Heart right ventricle (tissue), 16 donors: ENCODE measurements around the gene CNDP1. TPM values are rescaled to one million over a fixed set of nuclear protein-coding genes. Genes with fewer than 3 reads are reported as not detected.
"Not testable (repeated sequence)": the region's sequence is repeated elsewhere in the genome, so short reads cannot be mapped to it uniquely, and the experiment has no call there.

Source experiments
- ATAC-seq, 8 donors: fragments of 200-7000 bp; cut with Tn5 transposase; one replicate each; pipeline ENCODE4 v1.9.1; 2020; ENCODE audit warnings: mild to moderate bottlenecking in 8 of 8, moderate library complexity in 8 of 8, moderate number of reproducible peaks in 1 of 8
- DNase-seq, 2 donors: peaks; one replicate each; pipeline ENCODE4 v3.0.0-alpha.2; 2020
- H3K27ac ChIP-seq, 10 donors: fragments of 200-600 bp; sonication (generic) in 2 of 10; one replicate each; pipeline versions ENCODE4 v1.5.0 to v1.8.0; 2020 to 2022; ENCODE audit warnings: mild to moderate bottlenecking in 3 of 10
- H3K27me3 ChIP-seq, 7 donors: fragments of 200-600 bp; one replicate each; pipeline ENCODE4 v1.8.0; 2021 to 2022; ENCODE audit warnings: mild to moderate bottlenecking in 2 of 7
- H3K36me3 ChIP-seq, 9 donors: fragments of 200-600 bp; sonication (generic) in 1 of 9; one replicate each; pipeline versions ENCODE4 v1.5.0 to v1.8.0; 2020 to 2022; ENCODE audit warnings: mild to moderate bottlenecking in 2 of 9
- H3K4me1 ChIP-seq, 9 donors: fragments of 200-600 bp; sonication (generic) in 1 of 9; one replicate each; pipeline versions ENCODE4 v1.5.0 to v1.8.0; 2020 to 2022; ENCODE audit warnings: mild to moderate bottlenecking in 4 of 9
- H3K4me3 ChIP-seq, 10 donors: fragments of 200-600 bp; sonication (generic) in 2 of 10; one replicate each; pipeline versions ENCODE4 v1.5.0 to v1.8.0; 2020 to 2022; ENCODE audit warnings: mild to moderate bottlenecking in 7 of 10, moderate library complexity in 2 of 10
- H3K9me3 ChIP-seq, 11 donors: fragments of 200-600 bp in 10 of 11; sonication (generic) in 2 of 11; one replicate each; pipeline versions ENCODE4 v1.5.0 to v1.8.0; 2013 to 2022; ENCODE audit warnings: mild to moderate bottlenecking in 2 of 11, control low read depth in 1 of 11, moderate library complexity in 1 of 11
- WGBS, 2 donors: extraction: QIAGEN DNeasy Blood & Tissue Kit; methylation state at CpG; one replicate each; pipeline ENCODE4 v1.1.7; 2013; ENCODE audit warnings: inconsistent platforms in 1 of 2; 5-methylcytosine and 5-hydroxymethylcytosine counted together
- intact Hi-C, 10 donors: fragments of 100-400 bp; cut with DNase I; formaldehyde crosslinking; loops; one replicate each; pipeline versions ENCODE4 v1.11.1 to v1.14.2; 2022
- polyA plus RNA-seq, 2 donors: library from polyadenylated mRNA; stranded (reverse); fragments of 200-250 nt; gene quantifications; one replicate each; pipeline ENCODE4 v1.2.3, GENCODE V29; 2013
- total RNA-seq, 10 donors: library from RNA; stranded (reverse); fragmentation: NEBNext Ultra II Directional in 3 of 10; extraction: Animal tissue kit (Norgen Biotek cat#: 25700) in 3 of 10; gene quantifications; one replicate each; pipeline versions ENCODE4 v1.2.1 to v1.2.4, GENCODE V29; 2021 to 2023
- TF ChIP-seq, protein P1 (sequence below), 9 donors: fragments of 200-600 bp; sonication (generic) in 2 of 9; IDR thresholded peaks; one replicate each; pipeline versions ENCODE4 v1.5.0 to v1.8.0; 2021 to 2022; ENCODE audit warnings: antibody characterized with exemption in 9 of 9, mild to moderate bottlenecking in 5 of 9, moderate library complexity in 1 of 9
- donor health status: Arrhythmogenic right ventricular cardiomyopathy.
- donor health status: ischemic (EF 13 %, LVEDD 7.1; RV severe dilation, severe dysfunction).
- donor health status: healthy with polysubstance abuse.
- donor health status: DM: no; HTN: yes; CAD: no.
- donor health status: DM: no; HTN: no; CAD: no.
- donor health status: ischemic (EF 25% LVEDD 6.9; RV normal size, moderate dysfunction).
- donor health status: ischemic (EF 25% LVEDD 5.7; RV mildly dilated, moderate dysfunction).
- donor health status: healthy.
- donor health status: DM: yes; HTN: yes; CAD: no.
- donor health status: Ischemic cardiomyopathy.
- donor health status: ischemic (EF 35%, LVEDD 5.7; RV mildly dilated, moderate dysfunction).
- donor health status: nonischemic (EF 11% LVEDD 7.7; RV severe dilation, severe dysfunction).
- donor health status: DM: yes; HTN: yes; CAD: no.
- donor health status: PGD.
- donor health status: ischemic (EF 29% LVEDD 5.4; RV normal size, mild dysfunction).
- donor health status: nonischemic (EF 23%, LVEDD 6.1; RV moderate dilation, normal function).

CNDP1 gene
- total and polyA plus RNA-seq, 12 donors, result 0.11 to 0.12 TPM; not detected in 10

DNA sequence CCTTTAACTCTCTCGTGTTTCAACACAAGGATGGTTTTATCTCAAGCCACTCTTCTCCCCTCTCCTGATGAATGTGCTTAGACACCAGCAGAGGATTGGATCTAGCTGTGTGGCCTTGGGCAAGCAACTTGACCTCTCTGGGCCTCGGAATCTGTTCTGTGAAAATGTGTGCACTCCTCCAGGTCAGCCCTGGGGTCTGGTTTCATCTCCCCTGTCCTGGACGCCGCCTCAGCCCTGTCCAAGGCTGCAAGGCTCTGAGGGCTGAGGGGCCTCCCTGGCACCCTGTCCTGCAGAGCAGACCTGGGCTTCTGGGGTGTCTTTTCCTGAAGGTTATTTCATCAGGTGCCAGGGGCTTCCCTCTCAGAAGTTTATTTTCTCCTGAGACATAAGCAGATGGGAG, 28.5 kb downstream of the CNDP1 start:
- Histone ChIP-seq H3K27me3 (no peaks in the 10 kb centered on the region), H3K36me3 (no peaks in the 10 kb centered on the region), H3K27ac (no peak overlapping the region), H3K4me3 (no peak overlapping the region), H3K4me1 (peaks cover 0 to 2% (median 0%) of the 10 kb centered on the region in 9 donors), H3K9me3 (peaks cover 0 to 9% (median 0%) of the 10 kb centered on the region in 11 donors)
- intact Hi-C loops, result no loop called here
- no peak for DNase-seq
- TF ChIP-seq, protein P1, sequence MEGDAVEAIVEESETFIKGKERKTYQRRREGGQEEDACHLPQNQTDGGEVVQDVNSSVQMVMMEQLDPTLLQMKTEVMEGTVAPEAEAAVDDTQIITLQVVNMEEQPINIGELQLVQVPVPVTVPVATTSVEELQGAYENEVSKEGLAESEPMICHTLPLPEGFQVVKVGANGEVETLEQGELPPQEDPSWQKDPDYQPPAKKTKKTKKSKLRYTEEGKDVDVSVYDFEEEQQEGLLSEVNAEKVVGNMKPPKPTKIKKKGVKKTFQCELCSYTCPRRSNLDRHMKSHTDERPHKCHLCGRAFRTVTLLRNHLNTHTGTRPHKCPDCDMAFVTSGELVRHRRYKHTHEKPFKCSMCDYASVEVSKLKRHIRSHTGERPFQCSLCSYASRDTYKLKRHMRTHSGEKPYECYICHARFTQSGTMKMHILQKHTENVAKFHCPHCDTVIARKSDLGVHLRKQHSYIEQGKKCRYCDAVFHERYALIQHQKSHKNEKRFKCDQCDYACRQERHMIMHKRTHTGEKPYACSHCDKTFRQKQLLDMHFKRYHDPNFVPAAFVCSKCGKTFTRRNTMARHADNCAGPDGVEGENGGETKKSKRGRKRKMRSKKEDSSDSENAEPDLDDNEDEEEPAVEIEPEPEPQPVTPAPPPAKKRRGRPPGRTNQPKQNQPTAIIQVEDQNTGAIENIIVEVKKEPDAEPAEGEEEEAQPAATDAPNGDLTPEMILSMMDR (IDR thresholded peaks at IDR 0.05), result no peak
- ATAC-seq, result no peak
- WGBS, 2 donors, result 67 to 84% methylated on average over 4 of the region's 4 CpGs

GRCh38 chr18:74563999-74564398, 29.7 kb downstream of the CNDP1 start:
- Histone ChIP-seq H3K27me3 (no peaks in the 10 kb centered on the region), H3K36me3 (no peaks in the 10 kb centered on the region), H3K4me1 (peaks cover 0 to under 1% (median 0%) of the 10 kb centered on the region in 9 donors), H3K27ac (no peak overlapping the region), H3K9me3 (peaks cover 0 to 9% (median 0%) of the 10 kb centered on the region in 11 donors), H3K4me3 (no peak overlapping the region)
- 31 to 32% methylated on average over 3 of the region's 3 CpGs for WGBS, 2 donors
- TF ChIP-seq, protein P1 (IDR thresholded peaks at IDR 0.05), result no peak
- DNase-seq, result no peak
- intact Hi-C loops, result no loop called here
- ATAC-seq, result no peak

DNA sequence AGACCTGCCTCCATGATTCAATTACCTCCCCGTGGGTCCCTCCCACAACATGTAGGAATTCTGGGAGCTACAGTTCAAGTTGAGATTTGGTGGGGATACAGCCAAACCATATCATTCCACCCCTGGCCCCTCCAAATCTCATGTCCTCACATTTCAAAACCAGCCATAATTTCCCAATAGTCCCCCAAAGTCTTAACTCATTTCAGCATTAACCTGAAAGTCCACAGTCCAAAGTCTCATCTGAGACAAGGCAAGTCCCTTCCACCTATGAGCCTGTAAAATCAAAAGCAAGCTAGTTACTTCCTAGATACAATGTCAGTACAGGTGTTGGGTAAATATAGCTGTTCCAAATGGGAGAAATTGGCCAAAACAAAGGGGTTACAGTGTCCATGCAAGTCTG, 30.9 kb downstream of the CNDP1 start:
- H3K9me3 ChIP-seq, ATAC-seq, H3K36me3 ChIP-seq, H3K27me3 ChIP-seq, intact Hi-C loops, H3K4me3 ChIP-seq, DNase-seq, H3K27ac ChIP-seq, H3K4me1 ChIP-seq: not testable (repeated sequence)
- 100% methylated on average over 1 of the region's 1 CpG for WGBS, 2 donors

DNA sequence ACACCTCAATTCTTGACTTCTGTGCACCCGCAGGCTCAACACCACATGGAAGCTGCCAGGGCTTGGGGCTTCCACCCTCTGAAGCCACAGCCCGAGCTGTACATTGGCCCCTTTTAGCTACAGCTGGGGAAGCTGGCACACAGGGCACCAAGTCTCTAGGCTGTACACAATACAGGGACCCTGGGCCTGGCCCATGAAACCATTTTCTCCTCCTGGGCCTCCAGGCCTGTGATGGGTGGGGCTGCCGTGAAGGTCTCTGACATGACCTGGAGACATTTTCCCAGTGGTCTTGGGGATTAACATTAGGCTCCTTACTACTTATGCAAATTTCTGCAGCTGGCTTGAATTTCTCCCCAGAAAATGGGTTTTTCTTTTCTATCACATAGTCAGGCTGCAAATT, 31.7 kb downstream of the CNDP1 start:
- 71 to 100% methylated on average over 3 of the region's 3 CpGs for WGBS, 2 donors
- H3K4me3 ChIP-seq, H3K27me3 ChIP-seq, H3K4me1 ChIP-seq, ATAC-seq, intact Hi-C loops, H3K9me3 ChIP-seq, H3K36me3 ChIP-seq, H3K27ac ChIP-seq, DNase-seq: not testable (repeated sequence)

DNA sequence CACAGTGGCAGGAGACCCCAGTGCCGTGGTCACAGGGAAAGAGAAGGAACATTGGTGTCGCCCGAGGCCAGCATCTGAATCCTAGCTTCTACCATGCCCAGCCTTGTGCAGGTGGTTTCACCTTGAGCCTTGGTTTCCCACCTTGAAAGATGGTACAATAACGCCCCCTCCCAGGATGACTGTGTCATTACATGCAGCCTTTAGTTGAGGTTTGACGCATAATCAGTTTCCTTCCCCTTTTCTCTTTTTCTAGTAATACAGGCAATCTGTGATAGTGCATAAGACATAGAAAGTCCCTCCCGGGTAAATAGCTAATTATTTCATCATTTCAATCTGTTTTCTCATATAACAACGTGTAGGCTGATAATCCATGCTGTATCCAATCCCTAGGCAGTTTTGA, 33.5 kb downstream of the CNDP1 start:
- Histone ChIP-seq H3K27me3 (no peaks in the 10 kb centered on the region), H3K27ac (no peak overlapping the region), H3K36me3 (no peaks in the 10 kb centered on the region), H3K9me3 (peaks cover 0 to 9% (median 0%) of the 10 kb centered on the region in 11 donors), H3K4me1 (peaks cover 0 to 3% (median 0%) of the 10 kb centered on the region in 9 donors), H3K4me3 (no peak overlapping the region)
- TF ChIP-seq, protein P1 (IDR thresholded peaks at IDR 0.05), result peak in 1 of 9 donors; percentile 32
- no peak for DNase-seq
- 66 to 76% methylated on average over 7 of the region's 7 CpGs for WGBS, 2 donors
- intact Hi-C loops, result no loop called here
- ATAC-seq, result no peak
